IMR-90 (cell line): ENCODE results near the gene PLN. TPM values are rescaled to one million over a fixed set of nuclear protein-coding genes. Genes with fewer than 3 reads are reported as not detected.

Experiments
- ATAC-seq: fragments of 200-7000 bp; cut with Tn5 transposase; 2 replicates; pipeline ENCODE4 v1.9.1; 2020; ENCODE audit warnings: low read depth, mild to moderate bottlenecking, moderate library complexity
- BruUV-seq: library from RNA; stranded (reverse); fragments of 400-500 nt; replicated peaks from 2 replicates; lab custom pipeline; 2021; lab: Mats Ljungman, UMichigan
- CTCF ChIA-PET: fragments of 300-600 bp; formaldehyde crosslinking; extraction: SDS; loops from one replicate; lab custom pipeline; 2021; ENCODE audit warnings: antibody characterized with exemption; lab: Yijun Ruan, JAX
- POLR2A ChIA-PET: fragments of 300-600 bp; sonication (Branson Sonifier 250); formaldehyde crosslinking; loops from one replicate; lab custom pipeline; 2022; ENCODE audit warnings: antibody characterized with exemption; ENCODE audit not compliant: unreplicated experiment; lab: Charles Lee
- DNase-seq: peaks from one replicate; pipeline ENCODE4 v3.0.0; 2013
- H2AFZ ChIP-seq: replicated peaks from 2 replicates; pipeline ENCODE3; 2013; ENCODE audit warnings: low read length, mild to moderate bottlenecking; ENCODE audit not compliant: poor library complexity
- H2AK5ac ChIP-seq: 2 replicates; pipeline ENCODE4 v1.6.1; 2013; ENCODE audit warnings: low read depth, low read length, inconsistent platforms
- H2AK9ac ChIP-seq: replicated peaks from 2 replicates; pipeline ENCODE3; 2013; ENCODE audit warnings: mild to moderate bottlenecking, low read depth, low read length, moderate library complexity; ENCODE audit not compliant: poor library complexity
- H2BK120ac ChIP-seq: 2 replicates; pipeline ENCODE4 v1.6.1; 2013; ENCODE audit warnings: low read depth, low read length, inconsistent platforms
- H2BK15ac ChIP-seq: 3 replicates; pipeline ENCODE4 v1.6.1; 2013; ENCODE audit warnings: low read depth, low read length, inconsistent platforms
- H2BK20ac ChIP-seq: 2 replicates; pipeline ENCODE4 v1.6.1; 2013; ENCODE audit warnings: low read depth, mild to moderate bottlenecking, inconsistent platforms, low read length, moderate library complexity
- H2BK5ac ChIP-seq: 2 replicates; pipeline ENCODE4 v1.6.1; 2013; ENCODE audit warnings: mild to moderate bottlenecking, low read depth, low read length, inconsistent platforms; ENCODE audit not compliant: poor library complexity, severe bottlenecking
- H3K14ac ChIP-seq: replicated peaks from 2 replicates; pipeline ENCODE4 v1.6.1; 2013; ENCODE audit warnings: low read depth, low read length, inconsistent platforms
- H3K18ac ChIP-seq: 2 replicates; pipeline ENCODE4 v1.6.1; 2013; ENCODE audit warnings: low read depth, low read length, control low read depth
- H3K23ac ChIP-seq: 2 replicates; pipeline ENCODE4 v1.6.1; 2013; ENCODE audit warnings: low read depth, low read length, inconsistent platforms
- H3K27ac ChIP-seq: 2 replicates; pipeline ENCODE4 v1.5.1; 2013; ENCODE audit warnings: mild to moderate bottlenecking, control low read depth, low read length; ENCODE audit not compliant: insufficient read depth
- H3K27me3 ChIP-seq: 2 replicates; pipeline ENCODE4 v1.6.1; 2013; ENCODE audit warnings: low read length; ENCODE audit not compliant: control insufficient read depth, insufficient read depth
- H3K36me3 ChIP-seq: 2 replicates; pipeline ENCODE4 v1.6.1; 2013; ENCODE audit warnings: low read length, mixed read lengths; ENCODE audit not compliant: control insufficient read depth, insufficient read depth
- H3K4ac ChIP-seq: 2 replicates; pipeline ENCODE4 v1.6.1; 2013; ENCODE audit warnings: low read depth, low read length, inconsistent platforms
- H3K4me1 ChIP-seq: 2 replicates; pipeline ENCODE4 v1.6.1; 2013; ENCODE audit warnings: low read length, mixed read lengths; ENCODE audit not compliant: control insufficient read depth, insufficient read depth
- H3K4me2 ChIP-seq: 2 replicates; pipeline ENCODE4 v1.6.1; 2013; ENCODE audit warnings: low read depth, mild to moderate bottlenecking, control low read depth, low read length, moderate library complexity
- H3K4me3 ChIP-seq: 2 replicates; pipeline ENCODE4 v1.5.1; 2013; ENCODE audit warnings: low read depth, mild to moderate bottlenecking, control low read depth, low read length, moderate library complexity; ENCODE audit not compliant: insufficient read depth
- H3K56ac ChIP-seq: 2 replicates; pipeline ENCODE4 v1.6.1; 2013; ENCODE audit warnings: low read length, inconsistent platforms; ENCODE audit not compliant: insufficient read depth; ENCODE audit errors: extremely low read depth
- H3K79me1 ChIP-seq, 2 experiments: 2 replicates each; pipeline ENCODE4 v1.6.1; 2013; ENCODE audit warnings: low read length in 2 of 2, inconsistent platforms in 1 of 2, low read depth in 1 of 2
- H3K9ac ChIP-seq: 2 replicates; pipeline ENCODE4 v1.6.1; 2013; ENCODE audit warnings: low read depth, low read length, control low read depth
- H3K9me1 ChIP-seq: 2 replicates; pipeline ENCODE4 v1.6.1; 2013; ENCODE audit warnings: low read length, inconsistent platforms; ENCODE audit not compliant: insufficient read depth
- H3K9me3 ChIP-seq: 2 replicates; pipeline ENCODE4 v1.6.1; 2013; ENCODE audit warnings: low read length; ENCODE audit not compliant: control insufficient read depth, insufficient read depth
- H4K20me1 ChIP-seq: 2 replicates; pipeline ENCODE4 v1.6.1; 2013; ENCODE audit warnings: low read length, inconsistent platforms; ENCODE audit not compliant: insufficient read depth
- H4K5ac ChIP-seq: 2 replicates; pipeline ENCODE4 v1.6.1; 2013; ENCODE audit warnings: mild to moderate bottlenecking, low read depth, low read length, control low read depth
- H4K8ac ChIP-seq, 2 experiments: 2 replicates each; pipeline ENCODE4 v1.6.1; 2013; ENCODE audit warnings: low read depth in 2 of 2, low read length in 2 of 2, control low read depth in 1 of 2, inconsistent platforms in 1 of 2
- H4K91ac ChIP-seq: 2 replicates; pipeline ENCODE4 v1.6.1; 2013; ENCODE audit warnings: low read depth, low read length, inconsistent platforms; ENCODE audit not compliant: insufficient read depth
- BHLHE40 ChIP-seq: fragments of 150-350 bp; IDR thresholded peaks from 2 replicates; pipeline ENCODE4 v1.6.1; 2016; ENCODE audit warnings: mild to moderate bottlenecking, low read depth, low read length
- CEBPB ChIP-seq: IDR thresholded peaks from 2 replicates; pipeline ENCODE4 v1.6.1; 2012; ENCODE audit warnings: low read depth, low read length, improper control_type of control experiment
- CHD1 ChIP-seq: IDR thresholded peaks from 2 replicates; pipeline ENCODE4 v1.6.1; 2012; ENCODE audit warnings: low read depth, low read length, improper control_type of control experiment
- ELK1 ChIP-seq: fragments of 150-350 bp; IDR thresholded peaks from 2 replicates; pipeline ENCODE4 v1.6.1; 2016; ENCODE audit warnings: low read depth, mild to moderate bottlenecking, low read length, moderate library complexity, borderline replicate concordance
- NFE2L2 ChIP-seq: fragments of 150-350 bp; IDR thresholded peaks from 2 replicates; pipeline ENCODE4 v1.6.1; 2016; ENCODE audit warnings: low read depth, mild to moderate bottlenecking, low read length
- POLR2A ChIP-seq: IDR thresholded peaks from 2 replicates; pipeline ENCODE4 v1.6.1; 2012; ENCODE audit warnings: mild to moderate bottlenecking, low read depth, low read length
- RAD21 ChIP-seq: IDR thresholded peaks from 2 replicates; pipeline ENCODE4 v1.6.1; 2012; ENCODE audit warnings: low read length, improper control_type of control experiment
- RCOR1 ChIP-seq: IDR thresholded peaks from 2 replicates; pipeline ENCODE4 v1.6.1; 2012; ENCODE audit warnings: mild to moderate bottlenecking, low read length, improper control_type of control experiment; ENCODE audit not compliant: insufficient replicate concordance
- RFX5 ChIP-seq: IDR thresholded peaks from 2 replicates; pipeline ENCODE4 v1.8.0; 2012; ENCODE audit warnings: low read depth, mild to moderate bottlenecking, low read length, moderate library complexity
- SMC3 ChIP-seq: fragments of 150-350 bp; IDR thresholded peaks from 2 replicates; pipeline ENCODE4 v1.6.1; 2016; ENCODE audit warnings: low read depth, mild to moderate bottlenecking, antibody characterized with exemption, low read length, moderate library complexity
- USF2 ChIP-seq: fragments of 150-350 bp; IDR thresholded peaks from 2 replicates; pipeline ENCODE4 v1.6.1; 2017; ENCODE audit warnings: mild to moderate bottlenecking, antibody characterized with exemption, low read length, low read depth
- WGBS, 2 experiments: methylation state at CpG; one replicate each; pipeline versions ENCODE4 v1.1.5 to v1.1.7; 2013; ENCODE audit warnings: missing lambda C conversion rate in 2 of 2; ENCODE audit not compliant: insufficient read length in 1 of 2; ENCODE audit errors: extremely low coverage in 2 of 2; 5-methylcytosine and 5-hydroxymethylcytosine counted together
- dilution Hi-C: fragments of 300-500 bp; cut with HindIII; formaldehyde crosslinking; loops from one replicate; pipeline ENCODE4 v1.14.3; 2018; ENCODE audit warnings: low sequenced_read_pairs; ENCODE audit not compliant: unreplicated experiment
- in situ Hi-C: fragments of 300-500 bp; cut with MboI; formaldehyde crosslinking; loops from 3 replicates; pipeline ENCODE4 v1.14.3; 2019; ENCODE audit warnings: low sequenced_read_pairs, inconsistent platforms, mixed read lengths
- intact Hi-C: fragments of 100-400 bp; cut with micrococcal nuclease; formaldehyde crosslinking; loops from 2 replicates; pipeline ENCODE4 v1.10.0; 2022
- polyA plus RNA-seq, 3 experiments: library from polyadenylated mRNA; depleted of rRNA; stranded (reverse); fragments of >200 nt; gene quantifications; 2 replicates each; pipeline ENCODE4 v1.2.3, GENCODE V29; 2012; ENCODE audit warnings: low replicate concordance in 1 of 3
- total RNA-seq: library from RNA; depleted of rRNA; stranded (reverse); fragments of >200 nt; gene quantifications from 2 replicates; pipeline ENCODE4 v1.2.3, GENCODE V29; 2012

The PLN gene
- total and polyA plus RNA-seq, 2 of the 4 experiments (the other 2 are of a cell fraction) = under 0.01 TPM; not detected in 1

- dilution Hi-C loops = no loop called here
These were observed 6.6 kb downstream of the PLN start for GRCh38 chr6:118554698-118555097.

More at GRCh38 chr6:118554698-118555097, 6.6 kb downstream of the PLN start:
- H3K27ac ChIP-seq = no peak overlapping the region
- H3K9ac ChIP-seq = no peak overlapping the region
- intact Hi-C loops = loop anchor here (10.0 kb wide), 3 partner anchors 60 to 340 kb away; partner anchors contain the start of gene ASF1A
- H3K4me1 ChIP-seq = peaks cover 3% of the 10 kb centered on the region
- no TSS peak for BruUV-seq
- in situ Hi-C loops = no loop called here
- H2BK120ac ChIP-seq = no peak overlapping the region
- H2BK5ac ChIP-seq = no peak overlapping the region
- H3K23ac ChIP-seq = no peak overlapping the region
- H3K4me3 ChIP-seq = no peak overlapping the region
- no peak overlapping the region for H3K56ac ChIP-seq
- H3K18ac ChIP-seq = no peak overlapping the region
- H4K5ac ChIP-seq = no peak overlapping the region
- no peak overlapping the region for H4K8ac ChIP-seq
- H3K9me1 ChIP-seq = 0 out of 2 replicates have a peak, but pooled peaks cover 6% of the 10 kb centered on the region
- H2BK15ac ChIP-seq = no peak overlapping the region
- TF ChIP-seq ELK1 (no peak), CEBPB (no peak), CHD1 (no peak), NFE2L2 (no peak), BHLHE40 (no peak), POLR2A (no peak), SMC3 (no peak), RAD21 (no peak), RFX5 (no peak), USF2 (no peak), RCOR1 (no peak)
- no peak overlapping the region for H2AK5ac ChIP-seq
- H2AK9ac ChIP-seq = no peak overlapping the region
- H3K4me2 ChIP-seq = no peak overlapping the region
- H3K36me3 ChIP-seq = no peaks in the 10 kb centered on the region
- H4K91ac ChIP-seq = no peak overlapping the region
- no peak for ATAC-seq
- H3K14ac ChIP-seq = no peak overlapping the region
- H3K79me1 ChIP-seq = peaks cover 14 to 15% of the 10 kb centered on the region in 2 experiments; a peak in 3 of 4 replicates
- no peak overlapping the region for H2AFZ ChIP-seq
- no peaks in the 10 kb centered on the region for H3K9me3 ChIP-seq
- DNase-seq = no peak
- H2BK20ac ChIP-seq = no peak overlapping the region
- CTCF ChIA-PET = no interaction called here
- 100% methylated on average over 1 of the region's 1 CpG; no CpG with 5 or more reads in 1 of the 2 experiments for WGBS, 2 experiments
- POLR2A ChIA-PET = no interaction called here
- no peaks in the 10 kb centered on the region; the same call in 1 of the 2 replicates for H4K20me1 ChIP-seq
- H3K27me3 ChIP-seq = no peaks in the 10 kb centered on the region
- no peak overlapping the region for H3K4ac ChIP-seq
